Measurements from ENCODE around the gene MAMDC2. TPM values are rescaled to one million over a fixed set of nuclear protein-coding genes. Genes with fewer than 3 reads are reported as not detected.

The MAMDC2 gene
- polyA plus RNA-seq, 1 experiment, result 28.0 TPM

- Histone ChIP-seq H3K4me3 (ENCODE audit: low read depth, low read length) (no peak overlapping the region), H3K27me3 (ENCODE audit: control insufficient read depth, insufficient read depth, low read length) (no peaks in the 10 kb centered on the region), H3K36me3 (ENCODE audit: control insufficient read depth, insufficient read depth, low read length) (no peaks in the 10 kb centered on the region)
- ChIA-PET CTCF (no interaction called here), POLR2A (no interaction called here)
- no peak for DNase-seq (ENCODE audit: low read depth)
- TF ChIP-seq, protein P1, sequence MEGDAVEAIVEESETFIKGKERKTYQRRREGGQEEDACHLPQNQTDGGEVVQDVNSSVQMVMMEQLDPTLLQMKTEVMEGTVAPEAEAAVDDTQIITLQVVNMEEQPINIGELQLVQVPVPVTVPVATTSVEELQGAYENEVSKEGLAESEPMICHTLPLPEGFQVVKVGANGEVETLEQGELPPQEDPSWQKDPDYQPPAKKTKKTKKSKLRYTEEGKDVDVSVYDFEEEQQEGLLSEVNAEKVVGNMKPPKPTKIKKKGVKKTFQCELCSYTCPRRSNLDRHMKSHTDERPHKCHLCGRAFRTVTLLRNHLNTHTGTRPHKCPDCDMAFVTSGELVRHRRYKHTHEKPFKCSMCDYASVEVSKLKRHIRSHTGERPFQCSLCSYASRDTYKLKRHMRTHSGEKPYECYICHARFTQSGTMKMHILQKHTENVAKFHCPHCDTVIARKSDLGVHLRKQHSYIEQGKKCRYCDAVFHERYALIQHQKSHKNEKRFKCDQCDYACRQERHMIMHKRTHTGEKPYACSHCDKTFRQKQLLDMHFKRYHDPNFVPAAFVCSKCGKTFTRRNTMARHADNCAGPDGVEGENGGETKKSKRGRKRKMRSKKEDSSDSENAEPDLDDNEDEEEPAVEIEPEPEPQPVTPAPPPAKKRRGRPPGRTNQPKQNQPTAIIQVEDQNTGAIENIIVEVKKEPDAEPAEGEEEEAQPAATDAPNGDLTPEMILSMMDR (IDR thresholded peaks at IDR 0.05; ENCODE audit: insufficient read depth, low read depth, low read length), result no peak
These were observed 121.5 kb downstream of the MAMDC2 start for GRCh38 chr9:70165006-70165602.

DNA sequence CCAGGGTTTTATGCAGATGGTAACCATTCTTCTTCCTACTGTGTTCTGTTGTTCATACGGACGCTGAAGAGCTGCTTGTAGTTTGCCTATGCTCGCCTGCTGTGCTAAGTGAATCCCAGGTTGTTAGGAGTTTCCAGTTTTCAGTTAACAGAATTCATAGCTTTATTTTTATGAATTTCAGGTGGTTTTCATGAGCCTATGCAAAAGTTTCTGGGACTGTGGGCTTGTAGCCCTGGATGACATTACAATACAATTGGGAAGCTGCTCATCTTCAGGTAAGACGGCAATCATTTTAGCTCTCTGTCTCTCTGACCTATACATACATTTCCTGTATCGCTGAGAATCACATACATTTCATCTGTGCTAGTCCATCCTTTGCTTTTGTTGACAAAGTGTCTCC lies 124.9 kb downstream of the MAMDC2 start:
- POLR2A ChIA-PET, result no interaction called here
- H3K4me3 ChIP-seq (ENCODE audit: low read depth, low read length), result no peak overlapping the region

DNA sequence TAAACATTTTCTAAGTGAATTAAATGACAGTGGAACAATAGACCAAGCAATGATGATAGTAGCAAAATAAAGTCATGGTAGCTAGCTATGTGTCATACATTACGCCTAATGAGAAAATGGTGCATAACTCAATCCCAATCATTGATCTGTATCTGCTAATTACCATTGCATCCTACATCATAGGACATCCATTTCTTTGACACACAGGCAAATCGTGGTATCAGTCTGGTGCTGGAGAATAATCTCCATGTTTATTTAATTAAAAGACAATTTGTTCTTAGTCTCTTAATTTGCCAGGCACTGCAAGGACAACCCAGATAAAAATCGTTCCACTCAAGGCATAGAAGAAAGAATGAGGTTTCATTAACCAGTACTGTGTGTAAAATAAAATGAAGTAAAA lies 125.6 kb downstream of the MAMDC2 start:
- Histone ChIP-seq H3K4me3 (ENCODE audit: low read depth, low read length) (no peak overlapping the region), H3K36me3 (ENCODE audit: control insufficient read depth, insufficient read depth, low read length) (no peaks in the 10 kb centered on the region; the same call in 1 of the 2 replicates), H3K27me3 (ENCODE audit: control insufficient read depth, insufficient read depth, low read length) (no peaks in the 10 kb centered on the region)
- DNase-seq (ENCODE audit: low read depth), result no peak
- ChIA-PET CTCF (no interaction called here), POLR2A (no interaction called here)
- TF ChIP-seq, protein P1 (IDR thresholded peaks at IDR 0.05; ENCODE audit: insufficient read depth, low read depth, low read length), result no peak

More for the DNA sequence above, 124.9 kb downstream of the MAMDC2 start:
- CTCF ChIA-PET, result interaction anchor here (0.7 to 0.9 kb wide), 2 partner anchors 9 to 1117 kb away, joined by 3 read pairs; no protein-coding TSS in a partner anchor
- no peak for DNase-seq (ENCODE audit: low read depth)
- Histone ChIP-seq H3K27me3 (ENCODE audit: control insufficient read depth, insufficient read depth, low read length) (no peaks in the 10 kb centered on the region), H3K36me3 (ENCODE audit: control insufficient read depth, insufficient read depth, low read length) (no peaks in the 10 kb centered on the region; the same call in 1 of the 2 replicates)
- TF ChIP-seq, protein P1 (IDR thresholded peaks at IDR 0.05; ENCODE audit: insufficient read depth, low read depth, low read length), result no peak

DNA sequence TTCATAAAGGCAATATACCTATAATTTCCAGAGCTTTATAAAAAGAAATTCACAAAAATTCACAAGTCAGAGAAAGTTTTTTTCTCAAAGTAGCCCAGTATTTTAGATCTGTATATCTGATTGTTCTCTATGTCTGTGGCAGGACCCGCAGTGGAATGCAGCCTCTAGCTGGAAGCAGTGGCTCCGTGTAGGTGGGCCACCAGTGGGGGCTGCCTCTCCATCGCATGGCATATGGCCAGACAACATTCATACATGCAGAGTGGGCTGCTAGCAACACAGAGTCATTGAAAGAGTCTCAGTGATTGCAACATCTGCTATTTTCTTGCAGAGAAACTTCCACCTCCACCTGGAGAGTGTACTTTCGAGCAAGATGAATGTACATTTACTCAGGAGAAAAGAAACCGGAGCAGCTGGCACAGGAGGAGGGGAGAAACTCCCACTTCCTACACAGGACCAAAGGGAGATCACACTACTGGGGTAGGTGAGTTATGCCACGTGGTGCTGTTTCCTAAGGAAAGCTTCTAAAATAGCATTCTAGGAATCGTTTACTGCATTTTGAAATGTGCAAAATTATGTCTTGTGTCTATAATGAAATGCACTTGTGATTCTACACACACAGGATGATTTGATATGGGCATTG lies 126.6 kb downstream of the MAMDC2 start:
- H3K4me3 ChIP-seq (ENCODE audit: low read depth, low read length), result no peak overlapping the region
- ChIA-PET CTCF (no interaction called here), POLR2A (no interaction called here)
- H3K27me3 ChIP-seq (ENCODE audit: control insufficient read depth, insufficient read depth, low read length), result no peaks in the 10 kb centered on the region
- TF ChIP-seq, protein P1 (IDR thresholded peaks at IDR 0.05; ENCODE audit: insufficient read depth, low read depth, low read length), result no peak
- H3K36me3 ChIP-seq (ENCODE audit: control insufficient read depth, insufficient read depth, low read length), result no peaks in the 10 kb centered on the region; the same call in 1 of the 2 replicates
- no peak for DNase-seq (ENCODE audit: low read depth)

GRCh38 chr9:70172532-70172931 lies 128.9 kb downstream of the MAMDC2 start:
- TF ChIP-seq, protein P1 (IDR thresholded peaks at IDR 0.05; ENCODE audit: insufficient read depth, low read depth, low read length), result no peak
- no peaks in the 10 kb centered on the region for H3K27me3 ChIP-seq (ENCODE audit: control insufficient read depth, insufficient read depth, low read length)
- no peak for DNase-seq (ENCODE audit: low read depth)
- ChIA-PET CTCF (interaction anchor here (0.8 kb wide), 1 partner anchor 43 kb away, joined by 3 read pairs; no protein-coding TSS in a partner anchor), POLR2A (no interaction called here)
- H3K4me3 ChIP-seq (ENCODE audit: low read depth, low read length), result no peak overlapping the region
- no peaks in the 10 kb centered on the region; the same call in 1 of the 2 replicates for H3K36me3 ChIP-seq (ENCODE audit: control insufficient read depth, insufficient read depth, low read length)

Data from BJ (cell line).